H9 (cell line): ENCODE measurements around the gene XCL2. TPM values are rescaled to one million over a fixed set of nuclear protein-coding genes. Genes with fewer than 3 reads are reported as not detected.

Experiments
- DNase-seq: peaks from one replicate; pipeline ENCODE4 v3.0.0-alpha.2; 2017
- H2AFZ ChIP-seq: one replicate; pipeline ENCODE4 v1.6.1; 2013; ENCODE audit warnings: mild to moderate bottlenecking, low read length, control low read depth, moderate library complexity
- H2AK5ac ChIP-seq: 2 replicates; pipeline ENCODE4 v1.6.1; 2013; ENCODE audit warnings: low read length, control low read depth, mixed read lengths; ENCODE audit not compliant: insufficient read length
- H2BK120ac ChIP-seq: one replicate; pipeline ENCODE4 v1.6.1; 2013; ENCODE audit warnings: low read depth, mild to moderate bottlenecking, low read length, control low read depth, inconsistent platforms; ENCODE audit not compliant: poor library complexity, severe bottlenecking
- H2BK12ac ChIP-seq: 2 replicates; pipeline ENCODE4 v1.6.1; 2013; ENCODE audit warnings: low read length, control low read depth, mixed read lengths, low read depth; ENCODE audit not compliant: insufficient read length
- H2BK15ac ChIP-seq: 2 replicates; pipeline ENCODE4 v1.6.1; 2013; ENCODE audit warnings: low read depth, low read length, control low read depth
- H2BK20ac ChIP-seq: one replicate; pipeline ENCODE4 v1.6.1; 2013; ENCODE audit warnings: low read depth, mild to moderate bottlenecking, low read length, control low read depth, inconsistent platforms; ENCODE audit not compliant: poor library complexity, severe bottlenecking
- H2BK5ac ChIP-seq: 2 replicates; pipeline ENCODE4 v1.6.1; 2013; ENCODE audit warnings: low read length, control low read depth, mixed read lengths; ENCODE audit not compliant: insufficient read length
- H3K14ac ChIP-seq: 2 replicates; pipeline ENCODE4 v1.6.1; 2013; ENCODE audit warnings: low read length, control low read depth; ENCODE audit not compliant: insufficient read depth
- H3K18ac ChIP-seq: 2 replicates; pipeline ENCODE4 v1.6.1; 2013; ENCODE audit warnings: low read depth, mild to moderate bottlenecking, mixed read lengths, low read length, control low read depth; ENCODE audit not compliant: insufficient read length
- H3K23ac ChIP-seq: 2 replicates; pipeline ENCODE4 v1.6.1; 2013; ENCODE audit warnings: low read length, control low read depth, mixed read lengths, low read depth; ENCODE audit not compliant: insufficient read length
- H3K23me2 ChIP-seq: 2 replicates; pipeline ENCODE4 v1.6.1; 2013; ENCODE audit warnings: low read depth, mild to moderate bottlenecking, mixed read lengths, low read length, control low read depth; ENCODE audit not compliant: insufficient read length, poor library complexity, severe bottlenecking
- H3K27ac ChIP-seq: 2 replicates; pipeline ENCODE4 v1.5.1; 2013; ENCODE audit warnings: low read length, control low read depth, mixed read lengths, low read depth; ENCODE audit not compliant: insufficient read length
- H3K27me3 ChIP-seq: 2 replicates; pipeline ENCODE4 v1.6.1; 2013; ENCODE audit warnings: low read length, control low read depth, inconsistent platforms; ENCODE audit not compliant: insufficient read depth
- H3K4ac ChIP-seq: 2 replicates; pipeline ENCODE4 v1.6.1; 2013; ENCODE audit warnings: low read depth, mild to moderate bottlenecking, control low read depth, inconsistent platforms, low read length, moderate library complexity
- H3K4me1 ChIP-seq: 2 replicates; pipeline ENCODE4 v1.6.1; 2013; ENCODE audit warnings: low read length, control low read depth, inconsistent platforms; ENCODE audit not compliant: insufficient read depth
- H3K4me2 ChIP-seq: 2 replicates; pipeline ENCODE4 v1.6.1; 2013; ENCODE audit warnings: low read length, control low read depth, mixed read lengths; ENCODE audit not compliant: insufficient read length, insufficient read depth
- H3K56ac ChIP-seq: 2 replicates; pipeline ENCODE4 v1.6.1; 2013; ENCODE audit warnings: low read depth, mild to moderate bottlenecking, mixed read lengths, low read length, control low read depth; ENCODE audit not compliant: insufficient read length
- H3K79me1 ChIP-seq: 2 replicates; pipeline ENCODE4 v1.6.1; 2013; ENCODE audit warnings: low read depth, mild to moderate bottlenecking, moderate library complexity, low read length, control low read depth, inconsistent platforms; ENCODE audit not compliant: insufficient read depth, poor library complexity, severe bottlenecking
- H3K79me2 ChIP-seq: 2 replicates; pipeline ENCODE4 v1.6.1; 2013; ENCODE audit warnings: low read length, control low read depth, inconsistent platforms; ENCODE audit not compliant: insufficient read depth
- H3K9ac ChIP-seq: 2 replicates; pipeline ENCODE4 v1.6.1; 2013; ENCODE audit warnings: low read length, control low read depth, mixed read lengths; ENCODE audit not compliant: insufficient read length; ENCODE audit errors: extremely low read depth
- H3K9me3 ChIP-seq: one replicate; pipeline ENCODE4 v1.6.1; 2013; ENCODE audit warnings: low read depth, low read length, inconsistent platforms; ENCODE audit not compliant: control insufficient read depth
- H3T11ph ChIP-seq: one replicate; pipeline ENCODE4 v1.6.1; 2013; ENCODE audit warnings: mild to moderate bottlenecking, low read length, control low read depth, inconsistent platforms
- H4K20me1 ChIP-seq: one replicate; pipeline ENCODE4 v1.6.1; 2013; ENCODE audit not compliant: control insufficient read depth, insufficient read length, insufficient read depth
- H4K5ac ChIP-seq: 2 replicates; pipeline ENCODE4 v1.6.1; 2013; ENCODE audit warnings: low read depth, mild to moderate bottlenecking, mixed read lengths, low read length, control low read depth; ENCODE audit not compliant: insufficient read length
- H4K8ac ChIP-seq: replicated peaks from 2 replicates; pipeline ENCODE4 v1.6.1; 2013; ENCODE audit warnings: low read length, control low read depth, mixed read lengths, low read depth; ENCODE audit not compliant: insufficient read length
- H4K91ac ChIP-seq: 2 replicates; pipeline ENCODE4 v1.6.1; 2013; ENCODE audit warnings: low read depth, mild to moderate bottlenecking, moderate library complexity, mixed read lengths, low read length, control low read depth; ENCODE audit not compliant: insufficient read length
- H3K27ac Mint-ChIP-seq, 3 experiments: 2 replicates in 2 of 3; 3 replicates in 1 of 3; pipeline ENCODE4 v1.8.0; 2020 to 2021; ENCODE audit warnings: mixed read lengths in 3 of 3, mild to moderate bottlenecking in 1 of 3, moderate library complexity in 1 of 3
- H3K27me3 Mint-ChIP-seq: 2 replicates; pipeline ENCODE4 v1.8.0; 2021; ENCODE audit warnings: low read depth, mild to moderate bottlenecking, moderate library complexity, mixed read lengths
- H3K36me3 Mint-ChIP-seq, 3 experiments: 2 replicates in 2 of 3; 3 replicates in 1 of 3; pipeline ENCODE4 v1.8.0; 2020 to 2021; ENCODE audit warnings: low read depth in 3 of 3, mixed read lengths in 3 of 3; ENCODE audit not compliant: insufficient read depth in 1 of 3
- H3K4me1 Mint-ChIP-seq, 2 experiments: 2 replicates each; pipeline ENCODE4 v1.8.0; 2020; ENCODE audit warnings: mixed read lengths in 2 of 2
- H3K4me3 Mint-ChIP-seq, 2 experiments: 2 replicates in 1 of 2; 3 replicates in 1 of 2; pipeline ENCODE4 v1.8.0; 2020 to 2021; ENCODE audit warnings: mild to moderate bottlenecking in 2 of 2, mixed read lengths in 2 of 2, moderate library complexity in 1 of 2
- H3K9me3 Mint-ChIP-seq, 2 experiments: 2 replicates in 1 of 2; 3 replicates in 1 of 2; pipeline ENCODE4 v1.8.0; 2020; ENCODE audit warnings: mild to moderate bottlenecking in 2 of 2, mixed read lengths in 2 of 2, moderate library complexity in 1 of 2
- CTCF ChIP-seq: fragments of 200-600 bp; sonication (generic); conservative IDR thresholded peaks from 3 replicates; pipeline ENCODE4 v1.8.0; 2021; ENCODE audit warnings: antibody characterized with exemption, mild to moderate bottlenecking
- WGBS: extraction: QIAGEN DNeasy Blood & Tissue Kit; methylation state at CpG from one replicate; pipeline ENCODE4 v1.1.7; 2013; ENCODE audit warnings: missing lambda C conversion rate, low lambda C conversion rate, mixed read lengths; ENCODE audit not compliant: insufficient read length; ENCODE audit errors: extremely low coverage; 5-methylcytosine and 5-hydroxymethylcytosine counted together
- total RNA-seq: library from RNA; stranded (reverse); gene quantifications from 2 replicates; pipeline ENCODE4 v1.2.1, GENCODE V29; 2021

Gene XCL2
- total RNA-seq, 1 experiment from 2014 or later, result not detected

GRCh38 chr1:168591641-168592250 lies 47.9 kb upstream of the XCL2 start:
- H3K18ac ChIP-seq, result no peak overlapping the region
- peaks cover 0 to 2% of the 10 kb centered on the region in 2 experiments; a peak in 1 of 5 replicates for H3K9me3 Mint-ChIP-seq
- H3K79me1 ChIP-seq, result no peaks in the 10 kb centered on the region
- H3K14ac ChIP-seq, result no peak overlapping the region
- H3K27ac Mint-ChIP-seq, result no peak overlapping the region
- H2BK15ac ChIP-seq, result no peak overlapping the region
- H3K4me2 ChIP-seq, result no peak overlapping the region
- no peak overlapping the region for H2BK12ac ChIP-seq
- H3K4ac ChIP-seq, result no peak overlapping the region
- H3K23me2 ChIP-seq, result no peaks in the 10 kb centered on the region
- no peak overlapping the region for H4K8ac ChIP-seq
- no peak overlapping the region for H3K27ac ChIP-seq
- no peaks in the 10 kb centered on the region for H4K20me1 ChIP-seq
- H3T11ph ChIP-seq, result no peak overlapping the region
- H2BK120ac ChIP-seq, result no peak overlapping the region
- DNase-seq, result no peak
- H4K91ac ChIP-seq, result no peak overlapping the region
- no peaks in the 10 kb centered on the region for H3K79me2 ChIP-seq
- no peak overlapping the region for H3K23ac ChIP-seq
- H2BK5ac ChIP-seq, result no peak overlapping the region
- H3K27me3 ChIP-seq, result no peaks in the 10 kb centered on the region
- H3K56ac ChIP-seq, result no peak overlapping the region
- H3K27me3 Mint-ChIP-seq, result no peaks in the 10 kb centered on the region
- H3K4me3 Mint-ChIP-seq, result no peak overlapping the region
- H2AK5ac ChIP-seq, result no peak overlapping the region
- no peak for TF ChIP-seq CTCF
- H2AFZ ChIP-seq, result no peak overlapping the region
- no peaks in the 10 kb centered on the region for H3K4me1 Mint-ChIP-seq
- WGBS, result no CpG with 5 or more reads among the region's 2 CpGs
- no peaks in the 10 kb centered on the region; a peak in 1 of 7 replicates for H3K36me3 Mint-ChIP-seq
- H2BK20ac ChIP-seq, result no peak overlapping the region
- H3K9me3 ChIP-seq, result no peaks in the 10 kb centered on the region
- H4K5ac ChIP-seq, result no peak overlapping the region
- H3K4me1 ChIP-seq, result no peaks in the 10 kb centered on the region
- H3K9ac ChIP-seq, result no peak overlapping the region
